ENCODE data around the gene ARID1B.

The ARID1B gene

GRCh38 chr6:156806155-156806554 lies 29.0 kb downstream of the ARID1B start:
- Histone ChIP-seq H3K27ac (ENCODE audit: low read depth, low read length) (no peak overlapping the region), H3K27me3 (ENCODE audit: control insufficient read depth, insufficient read depth, low read length) (no peaks in the 10 kb centered on the region), H3K4me3 (ENCODE audit: low read length) (no peak overlapping the region), H3K9ac (ENCODE audit: low read length) (no peak overlapping the region), H3K4me1 (ENCODE audit: control insufficient read depth, insufficient read depth, low read length) (peaks cover 8% of the 10 kb centered on the region), H3K36me3 (ENCODE audit: control insufficient read depth, insufficient read depth, low read length) (no peaks in the 10 kb centered on the region)

DNA sequence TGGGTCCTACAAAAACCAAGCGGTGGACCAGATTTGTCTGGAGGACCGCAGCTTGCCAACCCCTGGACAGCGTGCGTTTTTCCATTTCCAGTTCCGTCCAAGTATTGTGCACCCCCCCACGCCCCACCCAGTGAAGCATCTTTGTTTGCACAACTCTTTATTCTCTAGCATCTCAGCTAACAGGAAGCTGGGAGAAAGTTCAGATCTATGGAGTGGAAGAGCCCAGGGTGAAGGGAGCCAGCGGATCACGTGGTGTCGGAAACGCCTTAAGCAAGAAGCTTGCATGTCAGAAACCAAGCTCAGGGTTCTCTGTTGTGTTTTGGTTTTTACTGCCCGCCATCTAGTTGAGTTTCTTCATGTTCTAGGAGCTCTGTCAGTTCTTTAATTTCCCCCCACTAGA lies 29.9 kb downstream of the ARID1B start:
- Histone ChIP-seq H3K4me1 (ENCODE audit: control insufficient read depth, insufficient read depth, low read length) (peaks cover 8% of the 10 kb centered on the region), H3K36me3 (ENCODE audit: control insufficient read depth, insufficient read depth, low read length) (no peaks in the 10 kb centered on the region), H3K9ac (ENCODE audit: low read length) (no peak overlapping the region), H3K27ac (ENCODE audit: low read depth, low read length) (no peak overlapping the region), H3K4me3 (ENCODE audit: low read length) (no peak overlapping the region), H3K27me3 (ENCODE audit: control insufficient read depth, insufficient read depth, low read length) (no peaks in the 10 kb centered on the region)

- Histone ChIP-seq H3K27me3 (ENCODE audit: control insufficient read depth, insufficient read depth, low read length) (no peaks in the 10 kb centered on the region), H3K4me3 (ENCODE audit: low read length) (no peak overlapping the region), H3K9ac (ENCODE audit: low read length) (no peak overlapping the region), H3K36me3 (ENCODE audit: control insufficient read depth, insufficient read depth, low read length) (no peaks in the 10 kb centered on the region), H3K4me1 (ENCODE audit: control insufficient read depth, insufficient read depth, low read length) (peaks cover 7% of the 10 kb centered on the region), H3K27ac (ENCODE audit: low read depth, low read length) (no peak overlapping the region)
These were observed 30.6 kb downstream of the ARID1B start for GRCh38 chr6:156807795-156808194.

GRCh38 chr6:156808287-156808686 lies 31.1 kb downstream of the ARID1B start:
- Histone ChIP-seq H3K4me1 (ENCODE audit: control insufficient read depth, insufficient read depth, low read length) (peaks cover 7% of the 10 kb centered on the region), H3K27ac (ENCODE audit: low read depth, low read length) (no peak overlapping the region), H3K36me3 (ENCODE audit: control insufficient read depth, insufficient read depth, low read length) (no peaks in the 10 kb centered on the region), H3K9ac (ENCODE audit: low read length) (no peak overlapping the region), H3K4me3 (ENCODE audit: low read length) (no peak overlapping the region), H3K27me3 (ENCODE audit: control insufficient read depth, insufficient read depth, low read length) (no peaks in the 10 kb centered on the region)

DNA sequence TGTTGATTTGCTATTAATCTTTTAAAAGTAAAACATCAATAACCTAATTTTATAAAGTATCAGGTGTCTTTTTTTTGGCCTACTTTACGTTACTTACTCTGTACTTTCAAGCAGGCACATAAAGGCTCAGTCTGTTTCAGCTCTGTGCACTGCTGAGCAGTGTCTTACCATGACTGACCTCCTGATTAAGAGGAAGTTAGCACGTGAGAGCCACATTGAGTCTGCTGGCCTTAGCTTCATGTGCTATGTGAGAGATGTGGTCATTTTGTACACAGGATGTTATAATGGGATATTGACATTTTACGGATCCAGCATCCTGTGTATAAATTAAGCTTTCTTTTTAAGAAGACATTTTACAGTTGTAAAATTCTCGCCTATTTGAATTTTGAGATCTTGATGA lies 31.9 kb downstream of the ARID1B start:
- Histone ChIP-seq H3K4me1 (ENCODE audit: control insufficient read depth, insufficient read depth, low read length) (peaks cover 7% of the 10 kb centered on the region), H3K27ac (ENCODE audit: low read depth, low read length) (no peak overlapping the region), H3K9ac (ENCODE audit: low read length) (no peak overlapping the region), H3K27me3 (ENCODE audit: control insufficient read depth, insufficient read depth, low read length) (no peaks in the 10 kb centered on the region), H3K4me3 (ENCODE audit: low read length) (no peak overlapping the region), H3K36me3 (ENCODE audit: control insufficient read depth, insufficient read depth, low read length) (no peaks in the 10 kb centered on the region)

GRCh38 chr6:156809446-156810178 lies 32.4 kb downstream of the ARID1B start:
- Histone ChIP-seq H3K4me1 (ENCODE audit: control insufficient read depth, insufficient read depth, low read length) (peaks cover 7% of the 10 kb centered on the region), H3K9ac (ENCODE audit: low read length) (no peak overlapping the region), H3K27me3 (ENCODE audit: control insufficient read depth, insufficient read depth, low read length) (no peaks in the 10 kb centered on the region), H3K4me3 (ENCODE audit: low read length) (no peak overlapping the region), H3K27ac (ENCODE audit: low read depth, low read length) (no peak overlapping the region), H3K36me3 (ENCODE audit: control insufficient read depth, insufficient read depth, low read length) (no peaks in the 10 kb centered on the region)

GRCh38 chr6:156814036-156814581 lies 36.9 kb downstream of the ARID1B start:
- no peak overlapping the region for H3K9ac ChIP-seq (ENCODE audit: low read length)
- H3K27me3 ChIP-seq (ENCODE audit: control insufficient read depth, insufficient read depth, low read length), result no peaks in the 10 kb centered on the region
- H3K27ac ChIP-seq (ENCODE audit: low read depth, low read length), result no peak overlapping the region
- peaks cover 5% of the 10 kb centered on the region for H3K4me1 ChIP-seq (ENCODE audit: control insufficient read depth, insufficient read depth, low read length)
- H3K36me3 ChIP-seq (ENCODE audit: control insufficient read depth, insufficient read depth, low read length), result no peaks in the 10 kb centered on the region
- no peak overlapping the region for H3K4me3 ChIP-seq (ENCODE audit: low read length)

DNA sequence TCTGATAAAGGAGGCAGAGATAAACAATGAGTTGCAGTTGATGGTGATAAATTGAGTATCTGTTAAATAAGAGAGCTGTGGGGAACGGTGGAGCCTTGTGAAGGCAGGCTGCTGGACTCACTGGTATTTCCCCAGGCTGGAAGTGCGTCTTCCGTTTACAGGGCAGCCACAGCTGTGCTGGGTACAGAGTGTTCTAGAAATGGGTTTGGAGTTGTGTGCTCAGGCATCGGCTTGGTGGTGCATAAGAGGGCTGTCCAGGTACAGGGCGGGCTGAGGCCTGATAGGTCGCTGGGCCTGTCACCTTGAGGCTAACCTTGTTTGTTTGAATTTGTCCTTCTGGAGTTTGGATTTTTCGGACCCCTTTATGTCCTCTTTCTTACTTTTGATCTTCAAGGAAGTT lies 39.3 kb downstream of the ARID1B start:
- Histone ChIP-seq H3K9ac (ENCODE audit: low read length) (no peak overlapping the region), H3K4me3 (ENCODE audit: low read length) (no peak overlapping the region), H3K36me3 (ENCODE audit: control insufficient read depth, insufficient read depth, low read length) (no peaks in the 10 kb centered on the region), H3K27ac (ENCODE audit: low read depth, low read length) (no peak overlapping the region), H3K27me3 (ENCODE audit: control insufficient read depth, insufficient read depth, low read length) (no peaks in the 10 kb centered on the region), H3K4me1 (ENCODE audit: control insufficient read depth, insufficient read depth, low read length) (peaks cover 7% of the 10 kb centered on the region)

- Histone ChIP-seq H3K4me1 (ENCODE audit: control insufficient read depth, insufficient read depth, low read length) (peaks cover 9% of the 10 kb centered on the region), H3K36me3 (ENCODE audit: control insufficient read depth, insufficient read depth, low read length) (no peaks in the 10 kb centered on the region), H3K27ac (ENCODE audit: low read depth, low read length) (no peak overlapping the region), H3K4me3 (ENCODE audit: low read length) (no peak overlapping the region), H3K27me3 (ENCODE audit: control insufficient read depth, insufficient read depth, low read length) (no peaks in the 10 kb centered on the region), H3K9ac (ENCODE audit: low read length) (no peak overlapping the region)
These were observed 43.1 kb downstream of the ARID1B start for GRCh38 chr6:156820089-156820798.

- H3K4me3 ChIP-seq (ENCODE audit: low read length), result no peak overlapping the region
- H3K27me3 ChIP-seq (ENCODE audit: control insufficient read depth, insufficient read depth, low read length), result no peaks in the 10 kb centered on the region
- H3K4me1 ChIP-seq (ENCODE audit: control insufficient read depth, insufficient read depth, low read length), result peaks cover 6% of the 10 kb centered on the region
- no peak overlapping the region for H3K9ac ChIP-seq (ENCODE audit: low read length)
- H3K36me3 ChIP-seq (ENCODE audit: control insufficient read depth, insufficient read depth, low read length), result no peaks in the 10 kb centered on the region
- no peak overlapping the region for H3K27ac ChIP-seq (ENCODE audit: low read depth, low read length)
These were observed 44.5 kb downstream of the ARID1B start for GRCh38 chr6:156821707-156822106.

DNA sequence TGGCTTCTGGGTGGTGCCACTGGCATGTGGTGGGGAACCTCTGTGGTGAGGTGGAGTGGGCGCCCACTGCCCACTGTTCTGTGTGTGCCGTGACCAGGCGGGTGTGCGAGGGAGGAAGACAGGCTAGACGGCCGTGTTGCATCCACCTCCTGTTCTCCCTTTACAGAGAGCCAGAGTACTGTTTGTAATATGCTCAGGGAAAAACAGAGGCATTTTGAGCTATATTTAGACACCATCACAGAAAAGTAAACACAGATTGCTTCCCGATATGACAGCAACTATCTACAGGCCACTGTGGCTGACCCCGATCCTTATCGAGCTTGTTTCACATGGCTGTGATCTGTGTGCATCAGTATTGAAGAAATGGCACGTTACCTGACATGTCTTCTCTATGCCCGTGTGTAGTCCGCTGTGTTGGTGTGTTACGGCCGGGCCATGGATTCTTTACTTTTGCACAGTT lies 45.6 kb downstream of the ARID1B start:
- Histone ChIP-seq H3K36me3 (ENCODE audit: control insufficient read depth, insufficient read depth, low read length) (no peaks in the 10 kb centered on the region), H3K4me1 (ENCODE audit: control insufficient read depth, insufficient read depth, low read length) (peaks cover 6% of the 10 kb centered on the region), H3K9ac (ENCODE audit: low read length) (no peak overlapping the region), H3K4me3 (ENCODE audit: low read length) (no peak overlapping the region), H3K27me3 (ENCODE audit: control insufficient read depth, insufficient read depth, low read length) (no peaks in the 10 kb centered on the region), H3K27ac (ENCODE audit: low read depth, low read length) (no peak overlapping the region)

- no peak overlapping the region for H3K9ac ChIP-seq (ENCODE audit: low read length)
- no peaks in the 10 kb centered on the region for H3K36me3 ChIP-seq (ENCODE audit: control insufficient read depth, insufficient read depth, low read length)
- peaks cover 14% of the 10 kb centered on the region for H3K4me1 ChIP-seq (ENCODE audit: control insufficient read depth, insufficient read depth, low read length)
- H3K4me3 ChIP-seq (ENCODE audit: low read length), result no peak overlapping the region
- H3K27ac ChIP-seq (ENCODE audit: low read depth, low read length), result no peak overlapping the region
- no peaks in the 10 kb centered on the region for H3K27me3 ChIP-seq (ENCODE audit: control insufficient read depth, insufficient read depth, low read length)
These were observed 47.0 kb downstream of the ARID1B start for GRCh38 chr6:156824142-156824541.

Measured in rectal smooth muscle tissue (tissue), 1 donor.